Loucy (cell line): ENCODE data around the gene PAN3.

Experiments used
- H2AFZ ChIP-seq: fragments of 200-600 bp; sonication (generic); 2 replicates; pipeline ENCODE4 v1.6.0; 2016; ENCODE audit warnings: antibody characterized with exemption, mild to moderate bottlenecking, low read length, moderate library complexity
- H3F3A ChIP-seq: fragments of 200-600 bp; 2 replicates; pipeline ENCODE4 v1.6.0; 2016; ENCODE audit warnings: antibody characterized with exemption, low read depth, mild to moderate bottlenecking
- H3K27me3 ChIP-seq: fragments of 200-600 bp; sonication (generic); 2 replicates; pipeline ENCODE4 v1.6.1; 2014; ENCODE audit warnings: low read length, mild to moderate bottlenecking; ENCODE audit not compliant: insufficient read depth, poor library complexity, severe bottlenecking
- H3K36me3 ChIP-seq: fragments of 200-600 bp; sonication (generic); 2 replicates; pipeline ENCODE4 v1.6.1; 2016; ENCODE audit warnings: low read length; ENCODE audit not compliant: insufficient read depth
- H3K4me1 ChIP-seq: fragments of 200-600 bp; sonication (generic); 2 replicates; pipeline ENCODE4 v1.5.1; 2014; ENCODE audit warnings: low read length, mild to moderate bottlenecking; ENCODE audit not compliant: insufficient read depth, poor library complexity, severe bottlenecking
- H3K4me2 ChIP-seq: fragments of 200-600 bp; sonication (generic); 2 replicates; pipeline ENCODE4 v1.6.0; 2014; ENCODE audit warnings: antibody characterized with exemption, low read length, low read depth, mild to moderate bottlenecking; ENCODE audit not compliant: poor library complexity, severe bottlenecking
- H3K4me3 ChIP-seq: fragments of 200-600 bp; sonication (generic); 2 replicates; pipeline ENCODE4 v1.5.1; 2014; ENCODE audit warnings: low read length, mild to moderate bottlenecking, mixed read lengths; ENCODE audit not compliant: poor library complexity, severe bottlenecking
- H3K79me2 ChIP-seq: fragments of 200-600 bp; sonication (generic); 2 replicates; pipeline ENCODE4 v1.6.1; 2014; ENCODE audit warnings: low read length; ENCODE audit not compliant: insufficient read depth
- H3K9ac ChIP-seq: fragments of 200-600 bp; sonication (generic); 2 replicates; pipeline ENCODE4 v1.6.0; 2014; ENCODE audit warnings: mild to moderate bottlenecking, low read depth, low read length, moderate library complexity; ENCODE audit not compliant: poor library complexity, severe bottlenecking
- H3K9me2 ChIP-seq: fragments of 200-600 bp; sonication (generic); replicated peaks from 2 replicates; pipeline ENCODE4 v1.6.1; 2016; ENCODE audit warnings: low read depth, low read length, mixed read lengths
- H3K9me3 ChIP-seq: fragments of 200-600 bp; sonication (generic); 2 replicates; pipeline ENCODE4 v1.6.1; 2014; ENCODE audit warnings: mild to moderate bottlenecking, antibody characterized with exemption, low read length, low read depth; ENCODE audit not compliant: insufficient read depth
- H4K20me1 ChIP-seq: fragments of 200-600 bp; sonication (generic); 2 replicates; pipeline ENCODE4 v1.6.0; 2014; ENCODE audit warnings: antibody characterized with exemption, low read length, mild to moderate bottlenecking; ENCODE audit not compliant: insufficient read depth, poor library complexity, severe bottlenecking
- CTCF ChIP-seq: fragments of 200-600 bp; sonication (generic); conservative IDR thresholded peaks from 2 replicates; pipeline ENCODE4 v1.5.1; 2014; ENCODE audit warnings: mild to moderate bottlenecking, antibody characterized with exemption, low read length
- EZH2phosphoT487 ChIP-seq: fragments of 200-600 bp; IDR thresholded peaks from 2 replicates; pipeline ENCODE4 v1.6.1; 2018; ENCODE audit warnings: antibody characterized with exemption, mild to moderate bottlenecking, moderate library complexity, borderline replicate concordance

PAN3 gene

DNA sequence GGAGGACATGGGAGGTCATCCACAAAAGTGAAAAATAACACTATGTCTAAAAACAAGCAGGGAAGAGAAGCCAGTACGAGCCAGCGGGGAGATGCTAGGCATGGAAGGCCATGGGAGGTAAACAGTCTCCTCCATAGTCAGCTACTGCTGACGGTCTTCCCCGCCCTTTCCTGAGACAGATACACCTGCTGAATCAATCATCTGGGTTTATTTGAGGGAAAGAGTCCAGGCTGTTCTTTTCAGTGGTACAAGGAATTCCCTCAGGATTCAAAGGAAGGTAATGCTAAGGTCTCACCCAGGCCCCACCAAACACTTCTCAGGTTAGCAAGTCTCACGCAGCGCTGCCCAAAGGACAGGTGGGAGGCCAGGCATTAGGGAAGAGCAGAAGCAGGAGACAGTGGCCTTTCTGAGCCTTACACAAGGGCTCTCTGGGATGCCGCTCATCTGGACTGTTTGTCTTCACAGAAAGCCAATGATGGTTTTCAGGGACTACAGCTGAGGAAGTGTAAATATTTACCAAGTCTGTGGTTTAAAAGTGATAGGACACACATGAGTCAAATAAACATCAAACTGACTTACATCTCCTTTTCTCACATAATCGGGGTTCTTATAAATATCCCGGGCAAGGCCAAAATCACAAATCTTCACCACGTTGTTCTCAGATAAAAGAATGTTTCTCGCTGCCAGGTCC, 182.7 kb downstream of the PAN3 start:
- TF ChIP-seq EZH2phosphoT487, result no peak
- TF ChIP-seq CTCF, result no peak
- H3K36me3 ChIP-seq, result peaks cover 8% of the 10 kb centered on the region; the same call in 1 of the 2 replicates
- H2AFZ ChIP-seq, result no peak overlapping the region
- no peak overlapping the region for H3K4me3 ChIP-seq
- H3K27me3 ChIP-seq, result no peaks in the 10 kb centered on the region
- H4K20me1 ChIP-seq, result no peaks in the 10 kb centered on the region
- no peaks in the 10 kb centered on the region for H3K79me2 ChIP-seq
- peaks cover 14% of the 10 kb centered on the region for H3K4me1 ChIP-seq
- H3K4me2 ChIP-seq, result no peak overlapping the region
- no peaks in the 10 kb centered on the region for H3F3A ChIP-seq
- H3K9me3 ChIP-seq, result no peaks in the 10 kb centered on the region
- no peak overlapping the region for H3K9ac ChIP-seq
- no peaks in the 10 kb centered on the region for H3K9me2 ChIP-seq

DNA sequence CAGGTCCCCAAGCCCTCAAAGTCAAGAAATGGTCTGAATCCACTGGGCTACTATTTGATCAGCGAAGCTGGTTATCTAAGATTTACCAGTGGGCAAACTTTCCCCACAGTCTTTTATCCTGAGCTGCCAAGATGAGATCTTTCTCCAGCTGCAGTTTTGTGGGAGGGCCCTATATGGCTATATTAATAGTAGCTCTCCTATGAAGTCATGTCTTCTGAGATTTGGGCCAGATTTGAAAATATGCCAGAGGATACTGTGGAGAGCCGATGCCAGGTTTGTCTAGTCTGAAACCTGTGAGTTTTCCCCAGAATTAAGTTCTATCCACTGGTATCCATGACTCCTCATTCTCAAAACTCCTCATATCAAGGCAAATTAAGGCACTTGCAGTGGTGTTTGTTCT, 183.4 kb downstream of the PAN3 start:
- no peaks in the 10 kb centered on the region for H3K9me2 ChIP-seq
- H3K9ac ChIP-seq, result no peak overlapping the region
- H3K79me2 ChIP-seq, result no peaks in the 10 kb centered on the region
- no peak overlapping the region for H3K4me2 ChIP-seq
- H4K20me1 ChIP-seq, result no peaks in the 10 kb centered on the region
- H3F3A ChIP-seq, result no peaks in the 10 kb centered on the region
- H3K27me3 ChIP-seq, result no peaks in the 10 kb centered on the region
- H3K36me3 ChIP-seq, result peaks cover 8% of the 10 kb centered on the region; the same call in 1 of the 2 replicates
- H3K4me1 ChIP-seq, result peaks cover 14% of the 10 kb centered on the region
- H3K9me3 ChIP-seq, result no peaks in the 10 kb centered on the region
- TF ChIP-seq CTCF (no peak), EZH2phosphoT487 (no peak)
- H3K4me3 ChIP-seq, result no peak overlapping the region
- no peak overlapping the region for H2AFZ ChIP-seq

DNA sequence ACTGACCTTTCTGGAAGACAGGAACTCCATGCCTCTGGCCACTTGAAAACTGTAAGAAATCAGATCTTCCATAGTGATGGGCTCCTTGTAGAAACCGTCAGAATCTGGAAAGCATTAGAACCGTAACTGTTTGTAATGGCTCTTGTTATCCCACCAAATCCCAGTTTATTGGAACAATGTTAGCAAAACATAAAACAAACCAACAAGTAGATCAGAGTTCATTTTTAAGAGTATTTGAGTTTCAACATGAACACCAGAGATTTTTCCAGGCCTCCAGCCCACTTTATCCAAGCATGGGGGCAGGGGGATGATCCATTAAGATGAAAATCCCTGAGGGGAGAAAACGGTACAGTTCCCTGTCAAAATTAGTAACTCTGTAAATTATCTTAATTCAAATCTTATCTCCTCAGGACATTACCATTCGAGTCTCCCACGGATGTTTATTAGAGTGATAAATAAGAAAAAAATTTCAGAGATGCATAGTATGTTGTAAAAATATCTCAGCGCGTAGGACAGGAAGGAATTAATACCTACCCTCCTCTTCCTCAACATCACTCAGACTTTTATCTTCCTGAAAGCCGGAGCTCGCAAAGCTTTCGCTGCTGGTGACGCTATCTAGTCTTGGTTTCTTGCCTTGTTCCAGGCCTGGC, 184.0 kb downstream of the PAN3 start:
- no peaks in the 10 kb centered on the region for H3K27me3 ChIP-seq
- no peaks in the 10 kb centered on the region for H3K9me3 ChIP-seq
- peaks cover 9% of the 10 kb centered on the region for H3K4me1 ChIP-seq
- no peaks in the 10 kb centered on the region for H3K9me2 ChIP-seq
- H3K79me2 ChIP-seq, result no peaks in the 10 kb centered on the region
- no peaks in the 10 kb centered on the region for H3F3A ChIP-seq
- H4K20me1 ChIP-seq, result no peaks in the 10 kb centered on the region
- no peak overlapping the region for H3K9ac ChIP-seq
- peaks cover 8% of the 10 kb centered on the region; the same call in 1 of the 2 replicates for H3K36me3 ChIP-seq
- no peak overlapping the region for H3K4me3 ChIP-seq
- no peak overlapping the region for H3K4me2 ChIP-seq
- no peak overlapping the region for H2AFZ ChIP-seq
- TF ChIP-seq CTCF, result no peak
- no peak for TF ChIP-seq EZH2phosphoT487
